Measurements from ENCODE around the gene EPHB1.

EPHB1 gene

GRCh38 chr3:134872440-134873388, 77.7 kb downstream of the EPHB1 start:
- H3K27ac ChIP-seq (ENCODE audit: low read depth, low read length): no peak overlapping the region
- H3K4me1 ChIP-seq (ENCODE audit: insufficient read depth, low read length): no peaks in the 10 kb centered on the region
- no peak overlapping the region for H3K9ac ChIP-seq (ENCODE audit: low read length)
- no peaks in the 10 kb centered on the region for H3K27me3 ChIP-seq (ENCODE audit: control insufficient read depth in 1 of 2, insufficient read depth in 2 of 2, low read length in 2 of 2)
- no peak overlapping the region for H3K4me3 ChIP-seq (ENCODE audit: low read depth in 1 of 2, low read length in 2 of 2)
- H3K9me3 ChIP-seq (ENCODE audit: low read length): no peaks in the 10 kb centered on the region
- no peaks in the 10 kb centered on the region for H3K36me3 ChIP-seq (ENCODE audit: insufficient read depth, low read length)

- Histone ChIP-seq H3K4me1 (ENCODE audit: insufficient read depth, low read length) (no peaks in the 10 kb centered on the region), H3K27me3 (ENCODE audit: control insufficient read depth in 1 of 2, insufficient read depth in 2 of 2, low read length in 2 of 2) (no peaks in the 10 kb centered on the region), H3K9me3 (ENCODE audit: low read length) (no peaks in the 10 kb centered on the region), H3K27ac (ENCODE audit: low read depth, low read length) (no peak overlapping the region), H3K4me3 (ENCODE audit: low read depth in 1 of 2, low read length in 2 of 2) (no peak overlapping the region), H3K9ac (ENCODE audit: low read length) (no peak overlapping the region), H3K36me3 (ENCODE audit: insufficient read depth, low read length) (no peaks in the 10 kb centered on the region)
These were observed 78.7 kb downstream of the EPHB1 start for GRCh38 chr3:134873789-134874188.

GRCh38 chr3:134874737-134875413, 79.8 kb downstream of the EPHB1 start:
- Histone ChIP-seq H3K9me3 (ENCODE audit: low read length) (no peaks in the 10 kb centered on the region), H3K36me3 (ENCODE audit: insufficient read depth, low read length) (no peaks in the 10 kb centered on the region), H3K27me3 (ENCODE audit: control insufficient read depth in 1 of 2, insufficient read depth in 2 of 2, low read length in 2 of 2) (no peaks in the 10 kb centered on the region), H3K27ac (ENCODE audit: low read depth, low read length) (no peak overlapping the region), H3K4me1 (ENCODE audit: insufficient read depth, low read length) (no peaks in the 10 kb centered on the region), H3K9ac (ENCODE audit: low read length) (no peak overlapping the region), H3K4me3 (ENCODE audit: low read depth in 1 of 2, low read length in 2 of 2) (no peak overlapping the region)

- no peaks in the 10 kb centered on the region for H3K4me1 ChIP-seq (ENCODE audit: insufficient read depth, low read length)
- no peaks in the 10 kb centered on the region for H3K27me3 ChIP-seq (ENCODE audit: control insufficient read depth in 1 of 2, insufficient read depth in 2 of 2, low read length in 2 of 2)
- no peak overlapping the region for H3K4me3 ChIP-seq (ENCODE audit: low read depth in 1 of 2, low read length in 2 of 2)
- H3K9ac ChIP-seq (ENCODE audit: low read length): no peak overlapping the region
- H3K27ac ChIP-seq (ENCODE audit: low read depth, low read length): no peak overlapping the region
- H3K36me3 ChIP-seq (ENCODE audit: insufficient read depth, low read length): no peaks in the 10 kb centered on the region
- no peaks in the 10 kb centered on the region for H3K9me3 ChIP-seq (ENCODE audit: low read length)
These were observed 81.8 kb downstream of the EPHB1 start for GRCh38 chr3:134876836-134877235.

GRCh38 chr3:134877788-134878187, 82.7 kb downstream of the EPHB1 start:
- Histone ChIP-seq H3K4me3 (ENCODE audit: low read depth in 1 of 2, low read length in 2 of 2) (no peak overlapping the region), H3K27ac (ENCODE audit: low read depth, low read length) (no peak overlapping the region), H3K4me1 (ENCODE audit: insufficient read depth, low read length) (no peaks in the 10 kb centered on the region), H3K9me3 (ENCODE audit: low read length) (no peaks in the 10 kb centered on the region), H3K36me3 (ENCODE audit: insufficient read depth, low read length) (no peaks in the 10 kb centered on the region), H3K9ac (ENCODE audit: low read length) (no peak overlapping the region), H3K27me3 (ENCODE audit: control insufficient read depth in 1 of 2, insufficient read depth in 2 of 2, low read length in 2 of 2) (no peaks in the 10 kb centered on the region)

GRCh38 chr3:134879990-134880389, 84.9 kb downstream of the EPHB1 start:
- H3K4me3 ChIP-seq (ENCODE audit: low read depth in 1 of 2, low read length in 2 of 2): no peak overlapping the region
- H3K27ac ChIP-seq (ENCODE audit: low read depth, low read length): no peak overlapping the region
- H3K4me1 ChIP-seq (ENCODE audit: insufficient read depth, low read length): no peaks in the 10 kb centered on the region
- no peaks in the 10 kb centered on the region for H3K27me3 ChIP-seq (ENCODE audit: control insufficient read depth in 1 of 2, insufficient read depth in 2 of 2, low read length in 2 of 2)
- no peaks in the 10 kb centered on the region for H3K36me3 ChIP-seq (ENCODE audit: insufficient read depth, low read length)
- no peaks in the 10 kb centered on the region for H3K9me3 ChIP-seq (ENCODE audit: low read length)
- no peak overlapping the region for H3K9ac ChIP-seq (ENCODE audit: low read length)

- Histone ChIP-seq H3K4me1 (ENCODE audit: insufficient read depth, low read length) (no peaks in the 10 kb centered on the region), H3K27ac (ENCODE audit: low read depth, low read length) (no peak overlapping the region), H3K27me3 (ENCODE audit: control insufficient read depth in 1 of 2, insufficient read depth in 2 of 2, low read length in 2 of 2) (no peaks in the 10 kb centered on the region), H3K9ac (ENCODE audit: low read length) (no peak overlapping the region), H3K4me3 (ENCODE audit: low read depth in 1 of 2, low read length in 2 of 2) (no peak overlapping the region), H3K9me3 (ENCODE audit: low read length) (no peaks in the 10 kb centered on the region), H3K36me3 (ENCODE audit: insufficient read depth, low read length) (no peaks in the 10 kb centered on the region)
These were observed 85.4 kb downstream of the EPHB1 start for GRCh38 chr3:134880431-134880830.

GRCh38 chr3:134881305-134881704, 86.2 kb downstream of the EPHB1 start:
- Histone ChIP-seq H3K36me3 (ENCODE audit: insufficient read depth, low read length) (no peaks in the 10 kb centered on the region), H3K4me3 (ENCODE audit: low read depth in 1 of 2, low read length in 2 of 2) (no peak overlapping the region), H3K9ac (ENCODE audit: low read length) (no peak overlapping the region), H3K9me3 (ENCODE audit: low read length) (no peaks in the 10 kb centered on the region), H3K4me1 (ENCODE audit: insufficient read depth, low read length) (no peaks in the 10 kb centered on the region), H3K27me3 (ENCODE audit: control insufficient read depth in 1 of 2, insufficient read depth in 2 of 2, low read length in 2 of 2) (no peaks in the 10 kb centered on the region), H3K27ac (ENCODE audit: low read depth, low read length) (no peak overlapping the region)

GRCh38 chr3:134883697-134884385, 88.8 kb downstream of the EPHB1 start:
- Histone ChIP-seq H3K27me3 (ENCODE audit: control insufficient read depth in 1 of 2, insufficient read depth in 2 of 2, low read length in 2 of 2) (no peaks in the 10 kb centered on the region), H3K4me3 (ENCODE audit: low read depth in 1 of 2, low read length in 2 of 2) (no peak overlapping the region), H3K9me3 (ENCODE audit: low read length) (no peaks in the 10 kb centered on the region), H3K27ac (ENCODE audit: low read depth, low read length) (no peak overlapping the region), H3K4me1 (ENCODE audit: insufficient read depth, low read length) (no peaks in the 10 kb centered on the region), H3K36me3 (ENCODE audit: insufficient read depth, low read length) (no peaks in the 10 kb centered on the region), H3K9ac (ENCODE audit: low read length) (no peak overlapping the region)

- H3K36me3 ChIP-seq (ENCODE audit: insufficient read depth, low read length): no peaks in the 10 kb centered on the region
- H3K4me1 ChIP-seq (ENCODE audit: insufficient read depth, low read length): no peaks in the 10 kb centered on the region
- H3K27me3 ChIP-seq (ENCODE audit: control insufficient read depth in 1 of 2, insufficient read depth in 2 of 2, low read length in 2 of 2): no peaks in the 10 kb centered on the region
- H3K4me3 ChIP-seq (ENCODE audit: low read depth in 1 of 2, low read length in 2 of 2): no peak overlapping the region
- H3K9ac ChIP-seq (ENCODE audit: low read length): no peak overlapping the region
- no peaks in the 10 kb centered on the region for H3K9me3 ChIP-seq (ENCODE audit: low read length)
- H3K27ac ChIP-seq (ENCODE audit: low read depth, low read length): no peak overlapping the region
These were observed 91.0 kb downstream of the EPHB1 start for GRCh38 chr3:134885877-134886621.

GRCh38 chr3:134886991-134887390, 91.9 kb downstream of the EPHB1 start:
- Histone ChIP-seq H3K4me1 (ENCODE audit: insufficient read depth, low read length) (no peaks in the 10 kb centered on the region), H3K9ac (ENCODE audit: low read length) (no peak overlapping the region), H3K36me3 (ENCODE audit: insufficient read depth, low read length) (no peaks in the 10 kb centered on the region), H3K27ac (ENCODE audit: low read depth, low read length) (no peak overlapping the region), H3K4me3 (ENCODE audit: low read depth in 1 of 2, low read length in 2 of 2) (no peak overlapping the region), H3K27me3 (ENCODE audit: control insufficient read depth in 1 of 2, insufficient read depth in 2 of 2, low read length in 2 of 2) (no peaks in the 10 kb centered on the region), H3K9me3 (ENCODE audit: low read length) (no peaks in the 10 kb centered on the region)

Data from muscle layer of colon (tissue), 2 donors.